Endothelial cell (in vitro differentiated cells): ENCODE measurements around the gene FCHSD2. TPM values are rescaled to one million over a fixed set of nuclear protein-coding genes. Genes with fewer than 3 reads are reported as not detected.

ENCODE experiments used
- DNase-seq: peaks from one replicate; pipeline ENCODE4 v3.0.0; 2021; ENCODE audit warnings: low spot score
- H3K27ac Mint-ChIP-seq: one replicate; pipeline ENCODE4 v1.8.0; 2021; ENCODE audit warnings: mixed read lengths, inconsistent platforms; ENCODE audit not compliant: unreplicated experiment
- H3K27me3 Mint-ChIP-seq: one replicate; pipeline ENCODE4 v1.8.0; 2021; ENCODE audit warnings: mild to moderate bottlenecking, moderate library complexity, mixed read lengths, inconsistent platforms; ENCODE audit not compliant: unreplicated experiment
- H3K36me3 Mint-ChIP-seq: one replicate; pipeline ENCODE4 v1.8.0; 2021; ENCODE audit warnings: mild to moderate bottlenecking, low read depth, mixed read lengths, inconsistent platforms; ENCODE audit not compliant: unreplicated experiment
- H3K4me1 Mint-ChIP-seq: one replicate; pipeline ENCODE4 v1.8.0; 2021; ENCODE audit warnings: mild to moderate bottlenecking, mixed read lengths, inconsistent platforms; ENCODE audit not compliant: unreplicated experiment
- H3K4me3 Mint-ChIP-seq: one replicate; pipeline ENCODE4 v1.8.0; 2021; ENCODE audit warnings: mild to moderate bottlenecking, mixed read lengths, inconsistent platforms; ENCODE audit not compliant: unreplicated experiment
- H3K9me3 Mint-ChIP-seq: one replicate; pipeline ENCODE4 v1.8.0; 2021; ENCODE audit warnings: mixed read lengths, inconsistent platforms; ENCODE audit not compliant: unreplicated experiment
- CTCF ChIP-seq: fragments of 200-600 bp; sonication (generic); IDR thresholded peaks from one replicate; pipeline ENCODE4 v1.5.0; 2021; ENCODE audit warnings: antibody characterized with exemption; ENCODE audit not compliant: unreplicated experiment
- total RNA-seq: library from RNA; stranded (reverse); fragmentation: NEBNext Ultra II Directional; extraction: Animal tissue kit (Norgen Biotek cat#: 25700); gene quantifications from one replicate; pipeline ENCODE4 v1.2.1, GENCODE V29; 2021; ENCODE audit not compliant: unreplicated experiment

FCHSD2 gene
- total RNA-seq, 1 donor from 2014 or later, result 45.3 TPM

DNA sequence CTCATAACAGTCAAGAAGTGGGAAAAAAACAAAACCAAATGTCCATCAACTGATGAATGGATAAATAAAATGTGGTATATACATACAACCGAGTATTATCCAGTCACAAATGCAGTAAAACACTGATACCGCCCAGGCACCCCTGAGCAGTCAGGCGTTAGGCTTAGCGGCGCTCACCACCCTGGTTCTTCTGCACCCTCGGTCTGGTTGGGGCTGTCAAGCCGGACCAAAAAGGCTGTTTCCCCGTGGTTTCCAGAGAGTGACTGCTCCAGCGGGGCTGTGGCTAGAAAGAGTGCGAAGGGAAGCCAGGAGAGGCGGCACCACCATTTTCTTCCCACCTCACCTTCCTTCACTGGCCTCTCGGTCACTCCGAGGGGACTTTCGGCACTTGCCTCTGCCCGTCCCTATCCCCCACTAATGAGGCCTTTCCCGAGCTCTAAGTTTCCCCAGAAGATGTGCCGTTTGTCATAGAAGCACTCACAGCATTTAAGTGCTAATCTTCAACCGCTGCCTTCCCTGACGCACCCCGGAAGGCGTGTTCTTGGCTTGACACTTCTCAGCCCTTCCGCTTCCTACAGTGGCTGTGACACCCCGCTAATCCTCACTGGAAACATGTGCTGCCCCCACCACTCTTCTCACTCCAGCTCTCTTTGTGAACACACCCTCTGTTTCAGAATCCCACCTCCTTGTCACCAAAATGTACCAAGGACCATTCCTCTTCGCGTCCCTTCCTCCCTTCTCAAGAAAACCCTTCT, 42.4 kb downstream of the FCHSD2 start:
- H3K4me3 Mint-ChIP-seq, result no peak overlapping the region
- DNase-seq, result no peak
- H3K4me1 Mint-ChIP-seq, result peaks cover 20% of the 10 kb centered on the region
- peaks cover 4% of the 10 kb centered on the region for H3K36me3 Mint-ChIP-seq
- H3K27ac Mint-ChIP-seq, result no peak overlapping the region
- no peaks in the 10 kb centered on the region for H3K27me3 Mint-ChIP-seq
- no peak for TF ChIP-seq CTCF
- H3K9me3 Mint-ChIP-seq, result no peaks in the 10 kb centered on the region

DNA sequence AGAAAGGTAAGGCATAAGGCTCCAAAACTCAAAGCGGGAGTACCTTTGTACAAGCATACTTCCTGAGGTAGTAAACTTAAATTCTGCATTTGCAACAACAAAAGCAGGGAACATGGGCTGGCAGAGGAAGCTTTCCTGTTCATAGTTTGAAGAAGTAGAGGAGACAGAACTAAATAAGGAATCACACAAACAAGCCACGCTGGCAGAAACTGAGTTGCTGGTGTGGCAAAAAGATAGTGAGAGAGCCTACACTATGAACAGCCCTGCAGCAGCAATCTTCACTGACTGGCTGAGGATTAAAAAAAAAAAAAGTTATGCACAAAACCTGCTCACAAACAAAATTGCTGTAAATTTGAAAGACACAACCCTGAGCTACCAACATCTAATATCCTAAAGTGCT, 46.5 kb downstream of the FCHSD2 start:
- no peaks in the 10 kb centered on the region for H3K36me3 Mint-ChIP-seq
- no peaks in the 10 kb centered on the region for H3K27me3 Mint-ChIP-seq
- H3K4me3 Mint-ChIP-seq, result peak overlapping the region; percentile 45
- TF ChIP-seq CTCF, result no peak
- no peak for DNase-seq
- H3K4me1 Mint-ChIP-seq, result peaks cover 20% of the 10 kb centered on the region
- no peaks in the 10 kb centered on the region for H3K9me3 Mint-ChIP-seq
- peak overlapping the region; percentile 75 for H3K27ac Mint-ChIP-seq

- DNase-seq, result no peak
- no peaks in the 10 kb centered on the region for H3K27me3 Mint-ChIP-seq
- H3K27ac Mint-ChIP-seq, result no peak overlapping the region
- H3K36me3 Mint-ChIP-seq, result no peaks in the 10 kb centered on the region
- no peak for TF ChIP-seq CTCF
- H3K4me3 Mint-ChIP-seq, result no peak overlapping the region
- peaks cover 9% of the 10 kb centered on the region for H3K4me1 Mint-ChIP-seq
- H3K9me3 Mint-ChIP-seq, result no peaks in the 10 kb centered on the region
Measured at GRCh38 chr11:73091521-73092305, 50.4 kb downstream of the FCHSD2 start.

DNA sequence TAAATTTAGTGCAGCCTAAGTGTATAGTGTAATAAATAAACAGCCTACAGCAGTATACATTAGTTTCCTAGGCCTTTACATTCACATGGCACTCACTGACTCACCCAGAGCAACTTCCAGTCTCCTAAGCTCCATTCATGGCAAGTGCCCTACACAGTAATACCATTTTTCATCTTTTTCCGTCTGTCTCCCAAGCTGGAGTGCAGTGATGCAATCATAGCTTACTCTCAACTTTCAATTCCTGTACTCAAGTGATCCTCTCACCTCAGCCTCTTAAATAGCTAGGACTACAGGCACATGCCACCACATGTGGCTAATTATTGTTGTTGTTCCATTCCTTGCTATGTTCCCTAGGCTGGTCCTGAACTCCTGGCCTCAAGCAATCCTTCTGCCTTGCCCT, 54.4 kb downstream of the FCHSD2 start:
- Mint-ChIP-seq H3K4me3 (no peak overlapping the region), H3K4me1 (peaks cover 6% of the 10 kb centered on the region), H3K27ac (no peak overlapping the region), H3K27me3 (no peaks in the 10 kb centered on the region), H3K36me3 (peaks cover 2% of the 10 kb centered on the region), H3K9me3 (no peaks in the 10 kb centered on the region)
- no peak for TF ChIP-seq CTCF
- DNase-seq, result no peak
